ENCODE data around the gene REG3G.
A peak's percentile ranks its signal among the peaks of the same experiment; 100 is the strongest.

REG3G gene

DNA sequence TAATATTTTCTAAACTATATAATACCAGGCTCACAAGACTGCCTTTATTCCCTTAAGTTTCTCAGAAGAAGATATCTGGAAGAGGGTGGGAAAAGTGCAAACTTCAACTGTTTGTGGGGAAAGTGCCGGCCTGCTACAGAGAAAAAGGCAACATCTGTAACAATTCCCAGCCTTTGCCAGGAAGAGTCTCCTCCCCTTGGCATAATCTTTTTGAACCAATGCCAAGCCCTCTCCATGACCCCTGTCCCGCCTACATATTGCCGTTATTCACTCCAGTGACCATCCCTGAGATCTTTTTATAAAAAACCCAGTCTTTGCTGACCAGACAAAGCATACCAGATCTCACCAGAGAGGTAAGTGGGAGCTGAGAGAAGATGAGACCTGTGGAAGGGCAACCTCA, at the start of gene REG3G:
TSS of gene REG3G (plus strand) at position 282 of the 400 bp plus-strand sequence. CDS start 392 bp downstream, outside the sequence.
- no peak for DNase-seq

- DNase-seq: no peak
Observed at GRCh38 chr2:78977661-78978145, 47.8 kb upstream of the REG3G start.

GRCh38 chr2:78978340-78978739, 47.2 kb upstream of the REG3G start:
- no peak for DNase-seq

- DNase-seq: peak; percentile 55
Observed at GRCh38 chr2:78979380-78980151, 45.9 kb upstream of the REG3G start.

GRCh38 chr2:78980152-78980465, 45.4 kb upstream of the REG3G start:
- no peak for DNase-seq

DNA sequence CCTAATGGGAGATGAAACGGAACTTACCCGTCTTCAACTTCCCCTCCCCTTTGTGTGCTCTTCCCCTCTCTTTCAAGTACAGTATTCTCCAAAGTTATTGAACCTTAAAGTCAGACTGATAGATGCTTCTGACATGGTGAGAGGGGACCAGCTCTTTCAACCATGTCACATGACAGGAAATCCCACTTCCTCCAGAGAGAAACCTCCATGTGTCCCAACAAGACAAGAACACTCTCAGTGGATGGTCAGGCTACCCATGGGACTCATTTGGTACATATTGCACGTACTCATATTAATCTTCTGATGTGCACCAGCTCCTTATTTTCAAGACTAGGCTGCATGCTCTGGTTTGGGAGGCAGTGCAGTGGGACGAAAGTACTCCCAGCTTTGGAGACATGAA, 44.6 kb upstream of the REG3G start:
- DNase-seq: no peak

DNA sequence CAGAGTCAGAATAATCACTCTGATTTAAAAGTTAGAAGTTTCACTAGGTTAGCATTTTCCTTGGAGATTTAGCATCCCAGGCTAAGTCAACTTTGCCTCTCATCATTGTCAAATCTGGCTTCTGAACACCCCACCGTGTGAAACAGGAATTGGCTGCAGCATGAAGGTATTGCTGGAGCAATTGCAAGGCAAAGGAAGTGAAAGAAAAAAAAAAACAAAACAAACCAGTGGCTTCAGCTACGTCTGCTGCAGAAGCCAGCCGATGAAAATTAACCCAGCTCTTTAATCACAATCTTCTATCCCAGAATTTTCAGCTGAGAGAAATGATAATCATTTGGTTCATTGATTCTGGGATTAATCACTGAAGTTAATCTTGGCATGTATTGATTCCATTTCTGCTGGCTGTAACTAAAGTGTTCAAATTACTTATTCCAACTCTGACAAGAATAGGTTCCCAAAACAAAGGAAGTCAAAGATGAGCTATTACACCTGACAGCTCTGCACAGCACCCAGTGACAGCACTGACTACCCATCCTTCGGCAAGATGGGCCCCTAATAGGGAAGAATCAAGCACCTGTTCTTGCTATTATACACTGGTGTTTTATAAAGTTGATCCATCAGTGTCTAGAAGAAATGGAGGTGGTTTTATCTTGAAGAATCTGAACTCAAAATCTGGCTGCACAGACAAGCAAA, 42.7 kb upstream of the REG3G start:
- no peak for DNase-seq

GRCh38 chr2:78984386-78984785, 41.1 kb upstream of the REG3G start:
- no peak for DNase-seq

GRCh38 chr2:78985558-78985957, 39.9 kb upstream of the REG3G start:
- DNase-seq: no peak

DNA sequence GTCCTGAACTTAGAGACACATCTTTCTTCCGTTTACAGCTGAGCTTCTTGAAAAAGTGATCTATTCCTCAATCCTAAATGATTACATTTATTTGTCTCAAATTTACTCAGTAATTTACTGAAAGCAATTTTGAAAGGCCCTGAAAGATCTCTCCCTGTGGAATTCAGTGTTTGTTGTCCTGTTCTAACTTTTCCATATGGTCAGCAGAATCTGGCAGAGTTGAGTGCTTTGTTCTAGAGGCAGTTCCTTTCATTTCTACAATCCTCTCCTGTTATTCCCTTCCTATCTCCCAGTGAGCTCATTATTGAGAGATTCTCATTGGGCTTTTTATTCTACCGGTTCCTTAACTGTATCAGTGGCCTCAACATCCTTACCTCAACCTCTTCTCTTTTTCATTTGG, 36.5 kb upstream of the REG3G start:
- DNase-seq: no peak

DNA sequence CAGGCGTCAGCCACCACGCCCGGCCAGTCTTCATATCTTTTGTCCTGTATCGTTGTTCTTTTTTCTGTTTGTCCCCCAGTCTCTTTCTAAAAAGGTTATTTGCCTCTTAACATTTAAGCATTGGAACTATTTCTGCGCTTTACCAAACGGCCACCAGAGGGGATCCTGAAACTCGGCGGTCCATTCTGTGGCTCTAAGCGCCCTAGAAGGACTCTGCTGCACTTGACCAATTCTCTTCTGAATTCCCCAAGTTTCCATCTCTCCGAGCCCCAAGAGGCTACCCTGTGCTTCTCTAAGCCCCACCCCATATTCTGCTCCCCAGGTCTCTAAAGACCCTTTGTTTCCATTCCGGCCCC, 33.1 kb upstream of the REG3G start:
- peak; percentile 17 for DNase-seq

GRCh38 chr2:78992807-78993517, 32.5 kb upstream of the REG3G start:
- no peak for DNase-seq

- no peak for DNase-seq
Observed at GRCh38 chr2:78993518-78994148, 31.9 kb upstream of the REG3G start.

GRCh38 chr2:78994789-78995188, 30.7 kb upstream of the REG3G start:
- no peak for DNase-seq

DNA sequence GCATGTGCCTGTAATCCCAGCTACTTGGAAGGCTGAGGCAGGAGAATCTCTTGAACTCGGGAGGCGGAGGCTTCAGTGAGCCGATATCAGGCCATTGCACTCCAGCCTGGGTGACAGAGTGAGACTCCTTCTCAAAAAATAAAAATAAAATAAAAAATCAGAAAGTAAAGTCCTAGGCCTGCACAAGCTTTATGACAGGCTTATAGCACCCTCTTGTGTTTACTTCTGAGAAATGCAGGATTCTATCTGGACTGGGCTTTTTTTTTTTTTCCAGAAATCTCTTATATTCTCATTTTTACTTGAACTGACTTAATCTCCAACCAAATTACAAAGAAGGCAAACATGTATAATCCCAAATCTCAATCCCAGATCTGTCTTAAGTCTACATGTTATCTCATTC, 26.1 kb upstream of the REG3G start:
- DNase-seq: no peak

GRCh38 chr2:79000008-79000576, 25.4 kb upstream of the REG3G start:
- no peak for DNase-seq

- no peak for DNase-seq
Observed at GRCh38 chr2:79001285-79001684, 24.2 kb upstream of the REG3G start.

DNA sequence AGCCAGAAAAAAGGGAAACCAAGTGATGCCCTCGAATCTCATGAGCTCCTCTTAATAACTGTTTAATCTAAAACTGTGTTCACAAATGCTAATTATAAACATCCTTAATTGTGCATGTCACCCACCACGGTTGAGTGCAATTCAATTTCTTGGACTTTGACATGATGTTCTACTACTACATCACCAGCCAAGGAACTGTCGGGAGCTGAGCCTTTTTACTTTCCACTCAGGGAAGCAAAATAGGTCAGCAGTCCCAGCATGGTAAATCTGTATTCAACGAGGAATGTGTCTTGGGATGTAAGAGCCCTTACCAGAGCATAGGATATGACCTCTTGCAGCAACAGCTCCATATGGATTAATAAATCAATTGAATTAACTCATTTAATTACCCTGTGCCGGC, 20.8 kb upstream of the REG3G start:
- no peak for DNase-seq

DNA sequence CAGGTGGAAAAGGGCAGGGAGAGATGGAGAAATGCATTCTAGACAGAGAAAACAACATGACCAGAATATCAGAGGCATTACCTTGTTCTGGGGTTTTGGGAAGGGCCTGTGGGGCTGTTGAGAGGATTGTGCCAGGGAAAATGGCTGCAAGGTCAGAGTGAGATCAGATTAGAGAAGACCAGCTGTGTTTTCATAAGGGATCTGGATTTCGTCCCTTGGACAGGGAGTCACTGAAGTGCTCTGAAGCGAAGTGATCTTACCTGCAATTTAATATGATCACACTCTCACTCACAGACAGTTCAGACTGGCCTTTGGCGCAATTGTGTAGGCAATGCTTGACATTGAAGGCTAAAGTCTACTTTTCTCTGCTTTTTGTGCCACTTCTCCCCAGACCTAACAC, 20.3 kb upstream of the REG3G start:
- DNase-seq: no peak

DNA sequence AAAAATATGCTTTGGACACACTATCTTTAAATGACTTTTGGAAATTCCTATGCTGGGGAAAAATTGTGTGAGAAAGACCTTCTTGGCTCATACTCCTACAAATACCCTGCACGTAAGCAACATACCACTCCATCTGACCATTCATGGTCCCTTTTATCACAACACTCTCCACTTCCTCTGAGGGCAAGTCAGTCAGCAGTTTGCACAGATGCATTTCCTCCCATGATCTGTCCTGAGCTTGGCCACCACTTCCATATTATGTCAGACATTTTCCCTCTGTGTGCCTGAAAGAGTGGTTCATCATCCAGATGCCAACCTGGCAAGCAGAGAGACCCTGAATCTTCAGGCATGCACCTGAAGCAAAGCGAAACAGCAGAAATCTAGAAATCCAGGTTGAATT, 16.1 kb upstream of the REG3G start:
- DNase-seq: no peak

DNA sequence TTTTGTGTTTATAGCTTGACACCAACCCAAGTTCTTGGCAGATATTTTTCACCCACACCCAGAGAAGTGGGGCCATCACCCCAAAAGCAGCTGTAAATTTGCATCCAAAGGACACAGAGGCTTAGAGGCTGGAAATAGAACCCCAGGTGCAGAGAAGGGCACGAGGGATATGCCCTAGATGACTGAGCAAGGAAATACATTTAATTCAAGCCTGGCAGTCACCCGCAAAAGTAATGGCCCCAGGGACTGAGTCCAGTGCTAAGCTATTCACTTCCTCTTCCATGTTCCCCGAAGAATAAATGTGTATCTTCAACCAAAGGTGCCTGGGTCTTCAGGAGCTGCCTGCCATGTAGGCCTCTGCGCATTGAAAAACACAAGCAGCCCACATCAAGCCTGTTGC, 14.0 kb upstream of the REG3G start:
- no peak for DNase-seq

- no peak for DNase-seq
Observed at GRCh38 chr2:79013629-79014028, 11.9 kb upstream of the REG3G start.

GRCh38 chr2:79016342-79016741, 9.2 kb upstream of the REG3G start:
- DNase-seq: no peak

Data from midbrain (tissue), 1 donor.